C4-2B (cell line): ENCODE measurements around the gene TRANK1.
"Not testable (repeated sequence)": the region's sequence is repeated elsewhere in the genome, so short reads cannot be mapped to it uniquely, and the experiment has no call there.

Experiments used
- H3K27ac ChIP-seq: fragments of 450-650 bp; 2 replicates; pipeline ENCODE4 v1.5.1; 2017
- ZFX ChIP-seq: fragments of 450-650 bp; IDR thresholded peaks from 2 replicates; pipeline ENCODE4 v1.6.1; 2017
- TF ChIP-seq, protein P1 (sequence below): fragments of 450-650 bp; conservative IDR thresholded peaks from 2 replicates; pipeline ENCODE4 v1.5.1; 2017; ENCODE audit warnings: mild to moderate bottlenecking

Gene TRANK1

DNA sequence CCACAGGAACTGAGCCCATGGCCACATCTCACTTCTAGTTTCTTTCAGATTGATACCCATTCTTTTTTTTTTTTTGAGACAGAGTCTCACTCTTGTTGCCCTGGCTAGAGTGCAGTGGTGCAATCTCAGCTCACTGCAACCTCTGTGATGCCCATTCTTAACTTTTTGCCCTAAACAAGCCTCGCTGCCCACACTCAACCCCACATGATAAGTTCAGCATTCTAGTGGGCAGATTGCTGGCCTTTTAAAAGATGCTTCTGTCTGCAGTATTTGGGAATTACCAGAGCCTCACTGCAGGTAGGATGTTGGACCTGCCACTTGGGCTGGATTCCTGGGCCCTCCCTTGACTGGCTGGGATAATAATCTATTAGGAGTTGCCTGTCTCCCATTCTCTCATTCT lies 51.0 kb downstream of the TRANK1 start:
- H3K27ac ChIP-seq = no peak overlapping the region
- TF ChIP-seq ZFX = no peak
- TF ChIP-seq, protein P1, sequence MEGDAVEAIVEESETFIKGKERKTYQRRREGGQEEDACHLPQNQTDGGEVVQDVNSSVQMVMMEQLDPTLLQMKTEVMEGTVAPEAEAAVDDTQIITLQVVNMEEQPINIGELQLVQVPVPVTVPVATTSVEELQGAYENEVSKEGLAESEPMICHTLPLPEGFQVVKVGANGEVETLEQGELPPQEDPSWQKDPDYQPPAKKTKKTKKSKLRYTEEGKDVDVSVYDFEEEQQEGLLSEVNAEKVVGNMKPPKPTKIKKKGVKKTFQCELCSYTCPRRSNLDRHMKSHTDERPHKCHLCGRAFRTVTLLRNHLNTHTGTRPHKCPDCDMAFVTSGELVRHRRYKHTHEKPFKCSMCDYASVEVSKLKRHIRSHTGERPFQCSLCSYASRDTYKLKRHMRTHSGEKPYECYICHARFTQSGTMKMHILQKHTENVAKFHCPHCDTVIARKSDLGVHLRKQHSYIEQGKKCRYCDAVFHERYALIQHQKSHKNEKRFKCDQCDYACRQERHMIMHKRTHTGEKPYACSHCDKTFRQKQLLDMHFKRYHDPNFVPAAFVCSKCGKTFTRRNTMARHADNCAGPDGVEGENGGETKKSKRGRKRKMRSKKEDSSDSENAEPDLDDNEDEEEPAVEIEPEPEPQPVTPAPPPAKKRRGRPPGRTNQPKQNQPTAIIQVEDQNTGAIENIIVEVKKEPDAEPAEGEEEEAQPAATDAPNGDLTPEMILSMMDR = no peak

DNA sequence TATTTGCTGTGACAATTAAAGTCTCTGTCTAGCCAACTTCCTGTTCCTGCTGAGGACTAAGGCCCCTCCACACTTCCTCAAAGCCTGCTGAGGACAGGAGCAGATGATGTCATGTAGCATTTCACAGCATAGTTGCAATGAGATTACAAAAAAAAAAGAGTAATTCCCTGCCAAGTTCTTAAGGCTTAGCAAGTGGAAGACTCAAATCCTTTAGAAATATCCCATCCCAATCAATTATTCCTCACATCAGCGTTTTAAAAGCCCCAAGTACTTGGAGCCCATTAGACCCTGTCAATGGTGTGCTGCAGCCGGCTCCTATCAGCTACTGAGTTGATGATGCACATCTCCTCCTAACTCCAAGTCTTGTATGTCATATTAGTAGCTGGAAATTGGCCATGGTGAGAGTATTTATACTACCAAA lies 51.7 kb downstream of the TRANK1 start:
- TF ChIP-seq, protein P1 = no peak
- TF ChIP-seq ZFX = no peak
- no peak overlapping the region for H3K27ac ChIP-seq

DNA sequence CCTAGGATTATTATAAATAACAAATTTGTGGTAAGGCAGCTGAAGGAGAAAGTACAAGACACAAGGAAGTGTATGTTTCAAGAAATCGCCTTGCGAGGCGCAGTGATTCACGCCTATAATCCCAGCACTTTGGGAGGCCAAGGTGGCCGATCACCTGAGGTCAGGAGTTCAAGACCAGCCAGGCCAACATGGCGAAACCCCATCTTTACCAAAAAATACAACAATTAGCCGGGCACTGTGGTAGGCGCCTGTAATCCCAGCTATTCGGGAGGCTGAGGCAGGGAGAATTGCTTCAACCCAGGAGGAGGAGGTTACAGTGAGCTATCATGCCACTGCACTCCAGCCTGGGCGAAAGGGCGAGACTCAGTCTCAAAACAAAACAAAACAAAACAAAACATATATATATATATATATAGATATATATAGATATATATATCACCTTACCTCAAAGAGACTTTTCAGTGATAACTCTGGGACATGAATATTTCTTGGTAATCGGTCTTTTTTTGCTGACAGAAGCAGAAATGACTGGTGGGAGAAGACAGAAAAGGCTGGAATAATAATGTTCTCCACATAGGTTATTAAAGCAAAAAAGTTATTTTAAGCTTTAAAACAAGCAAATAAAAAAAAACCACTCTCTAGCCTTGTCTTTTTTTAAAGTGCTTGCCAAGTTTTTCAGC lies 52.3 kb downstream of the TRANK1 start:
- TF ChIP-seq ZFX = no peak
- TF ChIP-seq, protein P1 = no peak
- no peak overlapping the region for H3K27ac ChIP-seq

DNA sequence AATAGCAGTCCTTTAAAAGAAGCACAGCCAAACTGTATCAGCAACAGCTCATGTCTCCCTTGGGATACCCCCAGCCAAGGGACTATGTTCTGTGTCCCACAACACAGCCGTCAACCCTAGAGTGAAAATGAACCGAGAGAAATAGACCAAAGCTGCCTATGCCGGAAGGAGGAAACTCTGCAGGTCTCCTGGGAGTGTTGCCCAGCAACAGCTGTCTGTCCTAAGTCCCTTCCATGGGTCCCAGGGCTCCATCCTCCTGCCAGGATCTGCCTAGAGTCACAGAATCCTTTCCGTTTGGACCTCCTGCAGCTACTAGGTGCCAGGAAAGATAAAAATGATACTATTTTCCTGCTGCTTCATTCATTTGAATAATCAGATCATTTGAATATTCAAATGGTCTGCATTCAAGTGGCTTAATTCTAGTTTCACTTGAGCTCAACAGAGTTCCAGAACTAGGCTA lies 53.1 kb downstream of the TRANK1 start:
- H3K27ac ChIP-seq = no peak overlapping the region
- TF ChIP-seq, protein P1 = no peak
- TF ChIP-seq ZFX = no peak

DNA sequence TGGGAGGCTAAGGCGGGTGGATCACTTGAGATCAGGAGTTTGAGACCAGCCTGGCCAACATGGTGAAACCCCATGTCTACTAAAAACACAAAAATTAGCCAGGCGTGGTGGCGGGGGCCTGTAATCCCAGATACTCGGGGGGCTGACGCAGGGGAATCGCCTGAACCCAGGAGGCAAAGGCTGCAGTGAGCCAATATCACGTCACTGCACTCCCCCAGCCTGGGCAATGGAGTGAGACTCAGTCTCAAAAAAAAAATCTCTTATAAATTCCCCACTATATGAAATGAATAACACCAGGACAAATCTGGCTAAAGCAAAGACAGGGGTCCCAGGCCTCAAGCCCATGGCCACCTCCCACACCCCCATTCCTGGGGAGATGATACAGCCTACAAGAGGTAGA lies 53.8 kb downstream of the TRANK1 start:
- H3K27ac ChIP-seq = not testable (repeated sequence)

DNA sequence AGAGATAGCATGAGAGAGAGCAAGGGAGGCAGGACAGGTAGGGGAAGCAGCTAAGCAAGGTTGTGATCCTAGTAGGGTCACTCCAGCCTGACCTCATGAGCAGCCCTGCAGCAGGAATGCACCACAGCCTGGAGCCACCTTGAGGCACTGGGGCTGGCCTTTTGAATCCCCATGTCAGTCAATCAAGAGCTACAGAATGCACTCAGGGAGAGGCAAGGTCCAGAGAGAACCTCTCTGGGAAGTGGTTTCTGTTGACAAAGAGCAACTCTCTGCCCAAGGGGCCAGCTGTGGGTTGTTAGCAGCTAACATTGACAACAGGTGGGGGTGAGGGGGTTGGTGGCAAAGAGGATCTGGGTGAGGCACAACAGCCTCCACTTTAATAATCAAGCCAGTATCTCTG lies 54.6 kb downstream of the TRANK1 start:
- no peak overlapping the region for H3K27ac ChIP-seq
- TF ChIP-seq ZFX = no peak
- TF ChIP-seq, protein P1 = no peak

DNA sequence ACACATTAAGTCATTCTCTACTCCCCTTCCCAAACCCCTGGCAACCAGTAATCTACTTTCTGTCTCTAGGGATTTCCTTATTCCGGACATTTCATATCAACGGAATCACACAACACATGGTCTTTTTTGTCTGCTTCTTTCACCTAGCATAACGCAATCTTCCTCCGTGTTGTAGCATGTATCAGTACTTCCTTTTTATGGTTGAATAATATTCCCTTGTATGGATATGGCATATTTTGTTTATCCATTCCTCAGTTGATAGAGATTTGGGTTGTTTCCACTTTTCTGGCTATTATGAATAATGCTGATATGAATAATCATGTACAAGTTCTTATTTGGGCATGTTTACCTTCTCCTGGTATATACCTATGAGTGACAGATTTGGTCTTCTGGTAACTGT lies 63.1 kb downstream of the TRANK1 start:
- no peak for TF ChIP-seq ZFX
- TF ChIP-seq, protein P1 = no peak
- no peak overlapping the region for H3K27ac ChIP-seq

DNA sequence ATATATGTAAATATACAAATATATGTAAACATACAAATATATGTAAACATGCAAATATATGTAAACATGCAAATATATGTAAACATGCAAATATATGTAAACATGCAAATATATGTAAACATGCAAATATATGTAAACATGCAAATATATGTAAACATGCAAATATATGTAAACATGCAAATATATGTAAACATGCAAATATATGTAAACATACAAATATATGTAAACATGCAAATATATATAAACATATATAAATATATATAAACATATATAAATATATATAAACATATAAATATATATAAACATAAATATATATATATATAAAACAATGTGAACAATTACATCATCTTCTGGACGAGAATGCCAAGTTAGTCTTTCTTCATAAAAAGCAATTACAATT lies 65.0 kb downstream of the TRANK1 start:
- not testable (repeated sequence) for H3K27ac ChIP-seq
